WTC11 (cell line): ENCODE results near the gene GIT1. TPM values are rescaled to one million over a fixed set of nuclear protein-coding genes. Genes with fewer than 3 reads are reported as not detected.

Source experiments
- ATAC-seq: fragments of 200-7000 bp; cut with Tn5 transposase; 2 replicates; pipeline ENCODE4 v1.10.0; 2021; ENCODE audit warnings: mild to moderate bottlenecking, moderate library complexity
- CTCF ChIA-PET: fragments of 300-600 bp; sonication (Branson Sonifier 250); formaldehyde crosslinking; loops from one replicate; lab custom pipeline; 2021; ENCODE audit warnings: antibody characterized with exemption; lab: Charles Lee
- POLR2A ChIA-PET: fragments of 350-600 bp; sonication (Branson Sonifier 250); formaldehyde crosslinking; loops from one replicate; lab custom pipeline; 2021; ENCODE audit warnings: antibody characterized with exemption; lab: Charles Lee
- DNase-seq: peaks from one replicate; pipeline ENCODE4 v3.0.0; 2021; ENCODE audit warnings: low spot score
- H3K27ac Mint-ChIP-seq: 2 replicates; pipeline ENCODE4 v1.8.0; 2021; ENCODE audit warnings: mixed read lengths
- H3K27me3 Mint-ChIP-seq: 2 replicates; pipeline ENCODE4 v1.8.0; 2021; ENCODE audit warnings: low read depth, mild to moderate bottlenecking, moderate library complexity, mixed read lengths
- H3K36me3 Mint-ChIP-seq: 2 replicates; pipeline ENCODE4 v1.8.0; 2021; ENCODE audit warnings: mixed read lengths
- H3K4me1 Mint-ChIP-seq: 2 replicates; pipeline ENCODE4 v1.8.0; 2022; ENCODE audit warnings: mixed read lengths
- H3K4me3 Mint-ChIP-seq: 2 replicates; pipeline ENCODE4 v1.8.0; 2021; ENCODE audit warnings: mild to moderate bottlenecking, moderate library complexity, mixed read lengths
- H3K9me3 Mint-ChIP-seq: 2 replicates; pipeline ENCODE4 v1.8.0; 2021; ENCODE audit warnings: mixed read lengths
- ATF2 ChIP-seq: sonication (generic); formaldehyde crosslinking; IDR thresholded peaks from 2 replicates; pipeline ENCODE4 v1.8.1; 2022; ENCODE audit warnings: low read depth, missing genetic modification reagents, borderline replicate concordance
- ATF3 ChIP-seq: sonication (generic); formaldehyde crosslinking; conservative IDR thresholded peaks from 2 replicates; pipeline ENCODE4 v1.8.1; 2022; ENCODE audit warnings: mild to moderate bottlenecking, missing genetic modification reagents
- CDX4 ChIP-seq: fragments of 250-450 bp; sonication (Bioruptor Pico); IDR thresholded peaks from 2 replicates; pipeline ENCODE4 v1.9.0; 2021; ENCODE audit warnings: moderate library complexity, mild to moderate bottlenecking, inconsistent platforms, borderline replicate concordance
- CREM ChIP-seq: sonication (generic); formaldehyde crosslinking; IDR thresholded peaks from 2 replicates; pipeline ENCODE4 v1.8.1; 2022; ENCODE audit warnings: mild to moderate bottlenecking, missing genetic modification reagents, moderate library complexity
- E2F1 ChIP-seq: sonication (generic); formaldehyde crosslinking; IDR thresholded peaks from 2 replicates; pipeline ENCODE4 v1.8.0; 2022; ENCODE audit warnings: mild to moderate bottlenecking, missing genetic modification reagents
- FOXP4 ChIP-seq: sonication (generic); formaldehyde crosslinking; IDR thresholded peaks from 2 replicates; pipeline ENCODE4 v1.8.0; 2022; ENCODE audit warnings: mild to moderate bottlenecking, missing genetic modification reagents
- HMGA2 ChIP-seq: fragments of 250-450 bp; sonication (Bioruptor Pico); IDR thresholded peaks from 2 replicates; pipeline ENCODE4 v1.4.0; 2021; ENCODE audit warnings: mild to moderate bottlenecking, moderate library complexity
- JAZF1 ChIP-seq: fragments of 250-450 bp; sonication (Bioruptor Pico); IDR thresholded peaks from 2 replicates; pipeline ENCODE4 v1.9.0; 2021; ENCODE audit warnings: moderate library complexity, mild to moderate bottlenecking, inconsistent platforms
- KAT7 ChIP-seq: sonication (generic); formaldehyde crosslinking; IDR thresholded peaks from 2 replicates; pipeline ENCODE4 v1.8.1; 2023; ENCODE audit warnings: missing genetic modification reagents, mild to moderate bottlenecking, borderline replicate concordance
- NFATC4 ChIP-seq: fragments of 250-450 bp; sonication (Bioruptor Pico); IDR thresholded peaks from 2 replicates; pipeline ENCODE4 v1.9.0; 2021; ENCODE audit warnings: mild to moderate bottlenecking
- NFE2L1 ChIP-seq: sonication (generic); formaldehyde crosslinking; IDR thresholded peaks from 2 replicates; pipeline ENCODE4 v1.8.1; 2023; ENCODE audit warnings: missing genetic modification reagents
- NR3C1 ChIP-seq: sonication (generic); formaldehyde crosslinking; conservative IDR thresholded peaks from 2 replicates; pipeline ENCODE4 v1.8.1; 2023; ENCODE audit warnings: low read depth, mild to moderate bottlenecking, missing genetic modification reagents
- PREB ChIP-seq: sonication (generic); formaldehyde crosslinking; IDR thresholded peaks from 2 replicates; pipeline ENCODE4 v1.8.1; 2022; ENCODE audit warnings: mild to moderate bottlenecking, missing genetic modification reagents, moderate library complexity, borderline replicate concordance
- RELA ChIP-seq: sonication (generic); formaldehyde crosslinking; IDR thresholded peaks from 2 replicates; pipeline ENCODE4 v1.8.1; 2022; ENCODE audit warnings: missing genetic modification reagents, mild to moderate bottlenecking, borderline replicate concordance
- SMAD4 ChIP-seq: sonication (generic); formaldehyde crosslinking; IDR thresholded peaks from 2 replicates; pipeline ENCODE4 v1.8.0; 2022; ENCODE audit warnings: mild to moderate bottlenecking, missing genetic modification reagents
- TCF7 ChIP-seq: sonication (generic); formaldehyde crosslinking; IDR thresholded peaks from 2 replicates; pipeline ENCODE4 v1.8.0; 2022; ENCODE audit warnings: mild to moderate bottlenecking, low read depth, missing genetic modification reagents, moderate library complexity
- USF1 ChIP-seq: sonication (generic); formaldehyde crosslinking; IDR thresholded peaks from 2 replicates; pipeline ENCODE4 v1.8.0; 2022; ENCODE audit warnings: mild to moderate bottlenecking, missing genetic modification reagents
- ZBTB21 ChIP-seq: sonication (generic); formaldehyde crosslinking; IDR thresholded peaks from 2 replicates; pipeline ENCODE4 v1.8.1; 2023; ENCODE audit warnings: mild to moderate bottlenecking, missing genetic modification reagents, borderline replicate concordance
- ZNF121 ChIP-seq: sonication (generic); formaldehyde crosslinking; IDR thresholded peaks from 2 replicates; pipeline ENCODE4 v1.8.0; 2023; ENCODE audit warnings: missing genetic modification reagents
- ZNF317 ChIP-seq: sonication (generic); formaldehyde crosslinking; IDR thresholded peaks from 2 replicates; pipeline ENCODE4 v1.8.1; 2023; ENCODE audit warnings: low read depth, mild to moderate bottlenecking, moderate library complexity, missing genetic modification reagents, borderline replicate concordance
- ZNF671 ChIP-seq: fragments of 250-450 bp; sonication (Bioruptor Pico); IDR thresholded peaks from 2 replicates; pipeline ENCODE4 v1.8.0; 2021; ENCODE audit warnings: mild to moderate bottlenecking
- total RNA-seq: library from RNA; stranded (reverse); gene quantifications from 3 replicates; pipeline ENCODE4 v1.2.3, GENCODE V29; 2021

Gene GIT1
- total RNA-seq, 1 experiment from 2014 or later, result 66.9 TPM

GRCh38 chr17:29581583-29582253 is 7.7 kb downstream of the GIT1 start:
- no peaks in the 10 kb centered on the region for H3K27me3 Mint-ChIP-seq
- ATAC-seq (no peak), DNase-seq (no peak)
- peaks cover 34% of the 10 kb centered on the region for H3K36me3 Mint-ChIP-seq
- ChIA-PET POLR2A (interaction anchor here (2.0 kb wide), 1 partner anchor 10 kb away, joined by 12 read pairs; no protein-coding TSS in a partner anchor), CTCF (interaction anchor here (0.6 to 4.5 kb wide), 12 partner anchors 9 to 212 kb away, joined by 3 to 72 read pairs (median 6); partner anchors contain the start of gene ANKRD13B)
- no peak overlapping the region for H3K27ac Mint-ChIP-seq
- no peak overlapping the region for H3K4me3 Mint-ChIP-seq
- no peak for TF ChIP-seq JAZF1 (CRISPR knock-in tag)
- TF ChIP-seq ATF2 (CRISPR knock-in tag), result no peak
- no peak for TF ChIP-seq ATF3 (CRISPR knock-in tag)
- TF ChIP-seq TCF7, result no peak
- no peak for TF ChIP-seq NFATC4 (CRISPR knock-in tag)
- TF ChIP-seq ZNF671, result no peak
- no peak for TF ChIP-seq KAT7 (CRISPR knock-in tag)
- no peak for TF ChIP-seq ZNF317 (CRISPR knock-in tag)
- no peak for TF ChIP-seq SMAD4 (CRISPR knock-in tag)
- TF ChIP-seq PREB (CRISPR knock-in tag), result no peak
- no peak for TF ChIP-seq ZBTB21 (CRISPR knock-in tag)
- TF ChIP-seq NFE2L1 (CRISPR knock-in tag), result no peak
- TF ChIP-seq CREM (CRISPR knock-in tag), result no peak
- TF ChIP-seq E2F1, result no peak
- no peak for TF ChIP-seq HMGA2 (CRISPR knock-in tag)
- no peak for TF ChIP-seq ZNF121 (CRISPR knock-in tag)
- H3K4me1 Mint-ChIP-seq, result peaks cover 27% of the 10 kb centered on the region
- no peaks in the 10 kb centered on the region for H3K9me3 Mint-ChIP-seq

GRCh38 chr17:29579866-29580771 is 9.3 kb downstream of the GIT1 start:
- Mint-ChIP-seq H3K4me3 (no peak overlapping the region), H3K27ac (peak overlapping the region; percentile 28; the same call in 1 of the 2 replicates), H3K9me3 (no peaks in the 10 kb centered on the region), H3K4me1 (peaks cover 17% of the 10 kb centered on the region), H3K27me3 (no peaks in the 10 kb centered on the region), H3K36me3 (peaks cover 38% of the 10 kb centered on the region)
- CTCF ChIA-PET, result interaction anchor here (0.6 to 4.5 kb wide), 15 partner anchors 7 to 312 kb away, joined by 3 to 72 read pairs (median 4); partner anchors contain the start of gene ANKRD13B
- ATAC-seq (peak; percentile 86), DNase-seq (peak; percentile 86)
- POLR2A ChIA-PET, result interaction anchor here (2.0 kb wide), 1 partner anchor 11 kb away, joined by 12 read pairs; no protein-coding TSS in a partner anchor
- 0 out of 2 replicates have a peak, but pooled peaks have one; percentile 45 for TF ChIP-seq USF1 (CRISPR knock-in tag)
- TF ChIP-seq CDX4 (CRISPR knock-in tag), result no peak
- peak; percentile 40; the same call in 1 of the 2 replicates for TF ChIP-seq ZBTB21 (CRISPR knock-in tag)
- no peak for TF ChIP-seq RELA
- 0 out of 2 replicates have a peak, but pooled peaks have one; percentile 51 for TF ChIP-seq FOXP4 (CRISPR knock-in tag)
- TF ChIP-seq NR3C1 (CRISPR knock-in tag), result no peak
